Kidney (tissue), 14 donors: ENCODE measurements around the gene FOXN3. TPM values are rescaled to one million over a fixed set of nuclear protein-coding genes. Genes with fewer than 3 reads are reported as not detected.

Source experiments
- DNase-seq, 5 donors: peaks; one replicate each; pipeline ENCODE4 v3.0.0-alpha.2; 2013 to 2020
- FAIRE-seq: peaks from 2 replicates; lab custom pipeline; 2012; peaks lifted over from hg19 to GRCh38; lab: Jason Lieb, UNC
- H3K27ac ChIP-seq, 2 donors: one replicate each; pipeline ENCODE4 v1.7.0; 2013; ENCODE audit warnings: low read depth in 2 of 2, low read length in 2 of 2, inconsistent platforms in 1 of 2
- H3K27me3 ChIP-seq: one replicate; pipeline ENCODE4 v1.7.1; 2013; ENCODE audit warnings: low read length, inconsistent platforms; ENCODE audit not compliant: control insufficient read depth, insufficient read depth
- H3K36me3 ChIP-seq, 3 donors: one replicate each; pipeline versions ENCODE4 v1.7.0 to v1.7.1; 2013; ENCODE audit warnings: low read length in 3 of 3, control low read depth in 1 of 3, inconsistent platforms in 1 of 3; ENCODE audit not compliant: insufficient read depth in 3 of 3, control insufficient read depth in 2 of 3
- H3K4me1 ChIP-seq, 3 donors: one replicate each; pipeline versions ENCODE4 v1.7.0 to v1.7.1; 2013; ENCODE audit warnings: low read length in 3 of 3, inconsistent platforms in 1 of 3, low read depth in 1 of 3; ENCODE audit not compliant: control insufficient read depth in 2 of 3, insufficient read depth in 2 of 3
- H3K4me3 ChIP-seq, 3 donors: one replicate each; pipeline versions ENCODE4 v1.7.0 to v1.8.1; 2013; ENCODE audit warnings: low read length in 3 of 3, control low read depth in 1 of 3, inconsistent platforms in 1 of 3
- H3K9ac ChIP-seq, 3 donors: one replicate each; pipeline versions ENCODE4 v1.7.0 to v1.7.1; 2013; ENCODE audit warnings: low read length in 3 of 3, control low read depth in 1 of 3, inconsistent platforms in 1 of 3
- H3K9me3 ChIP-seq, 3 donors: one replicate each; pipeline versions ENCODE4 v1.7.0 to v1.7.1; 2013; ENCODE audit warnings: low read length in 3 of 3, control low read depth in 1 of 3, inconsistent platforms in 1 of 3; ENCODE audit not compliant: control insufficient read depth in 2 of 3, insufficient read depth in 1 of 3
- CTCF ChIP-seq: IDR thresholded peaks from 3 replicates; pipeline ENCODE4 v1.5.1; 2012; ENCODE audit warnings: mild to moderate bottlenecking, moderate library complexity, borderline replicate concordance; ENCODE audit not compliant: insufficient read depth; ENCODE audit errors: extremely low read depth
- intact Hi-C: fragments of 100-400 bp; cut with DNase I; formaldehyde crosslinking; loops from one replicate; pipeline ENCODE4 v1.11.1; 2022
- polyA plus RNA-seq: library from polyadenylated mRNA; stranded (reverse); fragments of 350-450 nt; fragmentation: Illumina TruSeq; extraction: RNeasy Lipid Tissue Mini Kit (QIAGEN cat#74804); gene quantifications from one replicate; pipeline ENCODE4 v1.2.3, GENCODE V29; 2014; ENCODE audit warnings: low read depth, low replicate concordance; ENCODE audit not compliant: insufficient read depth
- total RNA-seq: library from RNA; stranded (reverse); fragmentation: NEBNext Ultra II Directional; extraction: Animal tissue kit (Norgen Biotek cat#: 25700); gene quantifications from one replicate; pipeline ENCODE4 v1.2.1, GENCODE V29; 2021
- donor health status: control.
- donor health status: control.
- donor health status: control.
- donor health status: control.
- donor health status: control.
- donor health status: DM: yes; HTN: yes; CAD: no.
- donor health status: Normal renal cell carcinoma (clear cell type).

FOXN3 gene
- total and polyA plus RNA-seq, 2 donors from 2014 or later: 6.4 to 50.1 TPM

- Histone ChIP-seq H3K9ac (no peak overlapping the region), H3K27ac (no peak overlapping the region), H3K4me1 (peaks cover 0 to 14% (median 8%) of the 10 kb centered on the region in 3 donors), H3K27me3 (no peaks in the 10 kb centered on the region), H3K36me3 (no peaks in the 10 kb centered on the region), H3K4me3 (no peak overlapping the region), H3K9me3 (no peaks in the 10 kb centered on the region)
- no peak for FAIRE-seq
- TF ChIP-seq CTCF: no peak
- no peak for DNase-seq
- intact Hi-C loops: no loop called here
Measured at GRCh38 chr14:89364316-89364715, 52.7 kb downstream of the FOXN3 start.

- H3K9me3 ChIP-seq: no peaks in the 10 kb centered on the region
- DNase-seq: no peak
- peaks cover 0 to 4% (median 0%) of the 10 kb centered on the region in 3 donors for H3K4me1 ChIP-seq
- H3K36me3 ChIP-seq: peaks cover 0 to 2% (median 0%) of the 10 kb centered on the region in 3 donors
- no peak for TF ChIP-seq CTCF
- intact Hi-C loops: no loop called here
- no peak overlapping the region for H3K4me3 ChIP-seq
- H3K27me3 ChIP-seq: no peaks in the 10 kb centered on the region
- no peak for FAIRE-seq
- H3K9ac ChIP-seq: no peak overlapping the region
- H3K27ac ChIP-seq: no peak overlapping the region
Measured at GRCh38 chr14:89360277-89360676, 56.8 kb downstream of the FOXN3 start.

DNA sequence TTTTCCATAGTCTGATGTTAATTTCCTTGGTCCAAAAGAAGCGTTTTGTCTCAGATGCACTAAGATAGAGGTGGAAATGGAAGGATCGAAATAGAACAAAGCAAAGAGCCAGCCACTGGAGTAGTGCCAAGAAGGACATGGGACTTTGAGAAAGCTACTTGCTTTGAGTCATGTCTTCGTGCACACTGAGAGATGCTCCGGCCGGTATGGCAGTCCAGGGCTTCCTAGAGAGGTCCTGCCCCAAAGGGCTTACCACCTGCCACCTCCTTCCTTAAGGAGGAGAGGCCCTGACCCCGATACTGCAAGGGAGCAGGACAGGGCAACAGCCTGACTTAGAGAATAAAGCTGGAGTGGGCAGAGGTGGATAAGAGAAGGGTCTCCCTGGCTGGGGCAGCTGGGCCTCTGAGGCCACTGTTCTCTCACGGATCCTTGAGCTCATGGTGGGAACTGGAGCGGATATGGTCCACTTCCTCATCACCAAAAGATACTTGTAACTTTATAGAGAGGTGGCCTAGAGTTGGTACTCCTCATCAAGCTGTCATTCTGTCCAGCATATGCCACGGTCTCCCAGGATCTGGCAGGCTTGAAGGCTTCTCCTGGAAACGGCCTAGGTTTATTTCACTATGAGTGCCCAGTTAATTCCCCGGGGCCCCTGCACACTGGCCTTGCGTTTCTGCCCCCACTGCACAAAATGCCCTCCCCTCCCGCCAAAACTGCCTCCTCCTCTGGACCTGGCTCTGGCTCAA is 57.4 kb downstream of the FOXN3 start:
- no peak for FAIRE-seq
- DNase-seq: no peak
- Histone ChIP-seq H3K9me3 (no peaks in the 10 kb centered on the region), H3K27me3 (no peaks in the 10 kb centered on the region), H3K27ac (no peak overlapping the region), H3K4me1 (peaks cover 0 to 3% (median 0%) of the 10 kb centered on the region in 3 donors), H3K36me3 (peaks cover 0 to 2% (median 0%) of the 10 kb centered on the region in 3 donors), H3K4me3 (no peak overlapping the region), H3K9ac (no peak overlapping the region)
- TF ChIP-seq CTCF: no peak
- intact Hi-C loops: no loop called here
